Measurements from ENCODE around the gene WWC2.

Gene WWC2

DNA sequence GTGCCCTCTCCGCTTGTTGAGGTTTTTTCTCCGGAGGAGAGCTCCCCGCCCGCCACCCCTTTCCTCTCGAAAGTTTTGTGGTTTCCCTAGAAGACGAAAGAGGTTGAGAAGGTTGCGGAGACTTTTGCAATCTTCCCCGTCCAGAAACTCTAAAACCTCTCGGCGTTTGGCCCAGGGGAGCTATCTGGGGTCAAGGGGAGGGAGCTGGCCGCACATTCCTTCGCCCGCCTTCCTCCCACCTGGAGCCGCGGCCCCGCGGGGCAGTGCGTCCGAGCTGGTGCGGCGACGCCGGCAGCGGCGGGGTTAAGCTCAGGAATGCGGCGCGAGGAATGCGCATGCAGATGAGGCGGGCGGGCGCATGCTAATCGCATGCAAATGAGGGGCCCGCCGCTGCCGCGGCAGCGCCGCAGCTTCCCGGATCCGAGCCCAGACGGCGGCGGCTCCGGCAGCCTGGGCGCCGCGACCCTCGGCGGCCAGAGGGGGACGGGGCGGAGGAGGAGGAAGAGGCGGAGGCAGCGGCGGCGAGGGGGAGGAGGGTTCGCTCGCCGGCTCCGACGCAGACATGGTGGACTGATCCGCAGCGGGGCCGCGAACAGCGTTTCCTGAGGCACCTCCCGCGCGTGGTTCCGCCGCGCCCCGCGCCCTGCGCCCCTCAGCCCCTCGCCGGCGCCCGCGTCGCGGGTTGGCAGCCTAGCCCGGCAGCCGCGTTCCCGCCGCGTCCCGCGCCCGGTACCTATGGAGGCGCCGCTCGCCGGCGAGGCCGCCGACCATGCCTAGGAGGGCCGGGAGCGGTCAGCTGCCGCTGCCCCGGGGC, at the start of gene WWC2:
TSS of gene WWC2 (plus strand) at position 535 of the 814 bp plus-strand sequence. CDS start at position 770, 235 bp downstream.
- Histone ChIP-seq H3K4me3 (ENCODE audit: low read length, poor library complexity, severe bottlenecking) (no peak within 1 kb of the TSS), H4K20me1 (ENCODE audit: insufficient read depth, low read length, poor library complexity, severe bottlenecking) (no peaks in the 10 kb centered on the region), H3K9me2 (replicated peaks; ENCODE audit: low read depth, low read length) (no peaks in the 10 kb centered on the region), H2AFZ (ENCODE audit: low read length) (no peak within 1 kb of the TSS), H3K4me2 (ENCODE audit: low read depth, low read length, poor library complexity, severe bottlenecking) (no peak within 1 kb of the TSS), H3K4me1 (ENCODE audit: insufficient read depth, low read length, poor library complexity, severe bottlenecking) (no peaks in the 10 kb centered on the region), H3K36me3 (ENCODE audit: insufficient read depth, low read length) (no peaks in the 10 kb centered on the region), H3K9ac (ENCODE audit: low read depth, low read length, poor library complexity, severe bottlenecking) (no peak within 1 kb of the TSS), H3F3A (ENCODE audit: low read depth) (no peaks in the 10 kb centered on the region), H3K27me3 (ENCODE audit: insufficient read depth, low read length, poor library complexity, severe bottlenecking) (no peaks in the 10 kb centered on the region), H3K9me3 (ENCODE audit: insufficient read depth, low read depth, low read length) (no peaks in the 10 kb centered on the region), H3K79me2 (ENCODE audit: insufficient read depth, low read length) (no peaks in the 10 kb centered on the region)
- TF ChIP-seq EZH2phosphoT487 (IDR thresholded peaks at IDR 0.05; ENCODE audit: borderline replicate concordance): no peak
- TF ChIP-seq, protein P1, sequence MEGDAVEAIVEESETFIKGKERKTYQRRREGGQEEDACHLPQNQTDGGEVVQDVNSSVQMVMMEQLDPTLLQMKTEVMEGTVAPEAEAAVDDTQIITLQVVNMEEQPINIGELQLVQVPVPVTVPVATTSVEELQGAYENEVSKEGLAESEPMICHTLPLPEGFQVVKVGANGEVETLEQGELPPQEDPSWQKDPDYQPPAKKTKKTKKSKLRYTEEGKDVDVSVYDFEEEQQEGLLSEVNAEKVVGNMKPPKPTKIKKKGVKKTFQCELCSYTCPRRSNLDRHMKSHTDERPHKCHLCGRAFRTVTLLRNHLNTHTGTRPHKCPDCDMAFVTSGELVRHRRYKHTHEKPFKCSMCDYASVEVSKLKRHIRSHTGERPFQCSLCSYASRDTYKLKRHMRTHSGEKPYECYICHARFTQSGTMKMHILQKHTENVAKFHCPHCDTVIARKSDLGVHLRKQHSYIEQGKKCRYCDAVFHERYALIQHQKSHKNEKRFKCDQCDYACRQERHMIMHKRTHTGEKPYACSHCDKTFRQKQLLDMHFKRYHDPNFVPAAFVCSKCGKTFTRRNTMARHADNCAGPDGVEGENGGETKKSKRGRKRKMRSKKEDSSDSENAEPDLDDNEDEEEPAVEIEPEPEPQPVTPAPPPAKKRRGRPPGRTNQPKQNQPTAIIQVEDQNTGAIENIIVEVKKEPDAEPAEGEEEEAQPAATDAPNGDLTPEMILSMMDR (conservative IDR thresholded peaks at IDR 0.05; ENCODE audit: low read length): no peak

DNA sequence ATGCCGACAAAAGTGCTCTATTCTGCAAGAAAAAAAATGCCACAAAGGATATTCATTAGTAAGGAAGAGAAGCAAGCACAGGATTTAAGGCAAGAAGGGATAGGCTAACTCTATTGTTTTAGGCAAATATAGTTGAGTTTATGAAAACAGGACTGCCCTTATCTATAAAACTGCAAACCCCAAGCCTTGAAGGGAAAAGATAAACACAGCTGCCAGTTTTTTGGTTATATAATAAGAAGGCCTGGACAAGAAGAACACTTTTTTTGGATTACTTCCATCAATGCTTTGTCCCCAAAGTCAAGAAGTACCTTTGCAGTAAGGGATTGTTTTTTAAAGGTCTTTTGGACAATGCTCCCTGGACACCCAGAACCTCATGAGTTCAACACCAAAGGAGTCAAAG, 45.4 kb upstream of the WWC2 start:
- Histone ChIP-seq H3K9ac (ENCODE audit: low read depth, low read length, poor library complexity, severe bottlenecking) (no peak overlapping the region), H3K4me3 (ENCODE audit: low read length, poor library complexity, severe bottlenecking) (no peak overlapping the region), H2AFZ (ENCODE audit: low read length) (no peak overlapping the region), H3K9me3 (ENCODE audit: insufficient read depth, low read depth, low read length) (no peaks in the 10 kb centered on the region), H3K4me2 (ENCODE audit: low read depth, low read length, poor library complexity, severe bottlenecking) (no peak overlapping the region), H3F3A (ENCODE audit: low read depth) (no peaks in the 10 kb centered on the region), H3K79me2 (ENCODE audit: insufficient read depth, low read length) (no peaks in the 10 kb centered on the region), H3K4me1 (ENCODE audit: insufficient read depth, low read length, poor library complexity, severe bottlenecking) (no peaks in the 10 kb centered on the region), H3K27me3 (ENCODE audit: insufficient read depth, low read length, poor library complexity, severe bottlenecking) (no peaks in the 10 kb centered on the region), H3K9me2 (replicated peaks; ENCODE audit: low read depth, low read length) (no peaks in the 10 kb centered on the region), H4K20me1 (ENCODE audit: insufficient read depth, low read length, poor library complexity, severe bottlenecking) (no peaks in the 10 kb centered on the region), H3K36me3 (ENCODE audit: insufficient read depth, low read length) (no peaks in the 10 kb centered on the region)
- TF ChIP-seq, protein P1 (conservative IDR thresholded peaks at IDR 0.05; ENCODE audit: low read length): no peak
- TF ChIP-seq EZH2phosphoT487 (IDR thresholded peaks at IDR 0.05; ENCODE audit: borderline replicate concordance): no peak

DNA sequence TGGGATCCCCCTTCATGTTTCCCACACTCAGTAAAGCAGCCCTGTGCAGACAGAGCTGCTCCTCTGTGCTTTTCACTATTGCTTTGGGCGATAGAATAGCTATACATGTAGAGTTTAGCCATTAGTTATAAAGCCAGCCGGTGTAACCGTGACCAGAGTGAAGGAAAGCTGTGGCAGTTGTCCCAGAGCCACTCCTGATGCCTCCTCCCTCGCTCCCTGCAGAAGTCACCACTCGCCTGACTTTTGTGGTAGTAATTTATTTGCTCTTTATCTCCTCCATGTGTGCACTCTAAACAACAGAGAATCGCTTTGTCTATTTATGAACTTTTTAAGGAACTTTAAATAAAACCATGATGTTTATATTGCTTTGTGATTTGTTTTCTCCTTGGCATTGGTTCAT, 41.8 kb upstream of the WWC2 start:
- H3K4me2 ChIP-seq (ENCODE audit: low read depth, low read length, poor library complexity, severe bottlenecking): no peak overlapping the region
- no peak overlapping the region for H3K4me3 ChIP-seq (ENCODE audit: low read length, poor library complexity, severe bottlenecking)
- no peaks in the 10 kb centered on the region for H3K9me3 ChIP-seq (ENCODE audit: insufficient read depth, low read depth, low read length)
- H3K79me2 ChIP-seq (ENCODE audit: insufficient read depth, low read length): no peaks in the 10 kb centered on the region
- H3K36me3 ChIP-seq (ENCODE audit: insufficient read depth, low read length): no peaks in the 10 kb centered on the region
- no peaks in the 10 kb centered on the region for H3K9me2 ChIP-seq (replicated peaks; ENCODE audit: low read depth, low read length)
- H4K20me1 ChIP-seq (ENCODE audit: insufficient read depth, low read length, poor library complexity, severe bottlenecking): no peaks in the 10 kb centered on the region
- H2AFZ ChIP-seq (ENCODE audit: low read length): no peak overlapping the region
- no peaks in the 10 kb centered on the region for H3K4me1 ChIP-seq (ENCODE audit: insufficient read depth, low read length, poor library complexity, severe bottlenecking)
- H3K27me3 ChIP-seq (ENCODE audit: insufficient read depth, low read length, poor library complexity, severe bottlenecking): no peaks in the 10 kb centered on the region
- TF ChIP-seq, protein P1 (conservative IDR thresholded peaks at IDR 0.05; ENCODE audit: low read length): no peak
- no peak for TF ChIP-seq EZH2phosphoT487 (IDR thresholded peaks at IDR 0.05; ENCODE audit: borderline replicate concordance)
- H3K9ac ChIP-seq (ENCODE audit: low read depth, low read length, poor library complexity, severe bottlenecking): no peak overlapping the region
- H3F3A ChIP-seq (ENCODE audit: low read depth): no peaks in the 10 kb centered on the region

Measured in Loucy (cell line).